Mucosa of stomach (tissue), 1 donor: ENCODE data around the gene EXOSC7.
A peak's percentile ranks its signal among the peaks of the same experiment; 100 is the strongest.

Experiments used
- H3K27me3 ChIP-seq: one replicate; pipeline ENCODE4 v1.7.0; 2013; ENCODE audit warnings: mild to moderate bottlenecking, low read length; ENCODE audit not compliant: control insufficient read depth, insufficient read depth
- H3K36me3 ChIP-seq: one replicate; pipeline ENCODE4 v1.7.0; 2013; ENCODE audit warnings: low read length; ENCODE audit not compliant: control insufficient read depth, insufficient read depth
- H3K4me1 ChIP-seq: one replicate; pipeline ENCODE4 v1.7.0; 2013; ENCODE audit warnings: mild to moderate bottlenecking, low read length; ENCODE audit not compliant: control insufficient read depth, insufficient read depth
- H3K4me3 ChIP-seq: one replicate; pipeline ENCODE4 v1.7.0; 2013; ENCODE audit warnings: low read length
- H3K9ac ChIP-seq: one replicate; pipeline ENCODE4 v1.7.0; 2013; ENCODE audit warnings: mild to moderate bottlenecking, low read length, moderate library complexity
- H3K9me3 ChIP-seq: one replicate; pipeline ENCODE4 v1.7.0; 2013; ENCODE audit warnings: mild to moderate bottlenecking, low read length, moderate library complexity; ENCODE audit not compliant: control insufficient read depth
- donor health status: Pancreatic carcinoma.

EXOSC7 gene

DNA sequence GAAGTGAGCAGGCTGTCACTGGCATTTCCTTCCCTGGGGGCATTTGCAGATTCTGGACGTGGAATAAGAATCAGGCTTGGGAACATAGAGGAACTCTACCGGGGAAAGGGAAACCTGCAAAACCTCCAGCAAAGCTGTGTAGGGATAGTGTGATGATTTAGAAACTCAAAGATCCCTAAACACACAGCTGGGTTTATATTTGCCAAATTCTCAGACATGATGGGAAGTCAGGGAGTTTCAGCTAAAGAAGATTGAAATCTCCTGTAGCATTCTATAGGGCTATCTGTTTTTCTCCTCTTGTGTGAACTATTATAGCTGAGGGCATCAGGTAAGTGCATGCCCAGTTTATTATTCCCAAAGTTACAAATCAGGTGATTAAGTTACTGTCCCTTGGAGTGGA, 40.9 kb downstream of the EXOSC7 start:
- no peak overlapping the region for H3K4me3 ChIP-seq
- peaks cover under 1% of the 10 kb centered on the region for H3K4me1 ChIP-seq
- H3K27me3 ChIP-seq = no peaks in the 10 kb centered on the region
- H3K9me3 ChIP-seq = no peaks in the 10 kb centered on the region
- no peaks in the 10 kb centered on the region for H3K36me3 ChIP-seq
- no peak overlapping the region for H3K9ac ChIP-seq

DNA sequence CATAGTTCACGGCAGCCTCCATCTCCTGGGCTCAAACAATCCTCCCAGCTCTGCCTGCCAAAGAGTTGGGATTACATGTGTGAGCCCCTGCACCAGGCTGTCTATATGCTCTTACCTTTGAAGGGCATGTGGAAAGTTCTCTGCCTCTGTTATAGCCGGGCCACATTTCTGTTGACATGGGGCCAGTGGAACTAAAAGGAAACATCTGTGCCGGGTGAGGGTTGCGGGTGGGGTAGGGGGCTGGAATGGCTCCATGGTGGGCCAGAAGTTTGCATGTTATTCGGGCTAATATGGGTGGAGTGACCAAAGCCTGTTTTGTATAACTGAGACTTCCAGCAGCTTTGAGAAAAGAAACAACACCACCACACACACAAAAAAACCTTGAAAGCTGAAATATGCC, 41.8 kb downstream of the EXOSC7 start:
- Histone ChIP-seq H3K36me3 (no peaks in the 10 kb centered on the region), H3K9me3 (no peaks in the 10 kb centered on the region), H3K27me3 (no peaks in the 10 kb centered on the region), H3K4me1 (no peaks in the 10 kb centered on the region), H3K4me3 (no peak overlapping the region), H3K9ac (no peak overlapping the region)

DNA sequence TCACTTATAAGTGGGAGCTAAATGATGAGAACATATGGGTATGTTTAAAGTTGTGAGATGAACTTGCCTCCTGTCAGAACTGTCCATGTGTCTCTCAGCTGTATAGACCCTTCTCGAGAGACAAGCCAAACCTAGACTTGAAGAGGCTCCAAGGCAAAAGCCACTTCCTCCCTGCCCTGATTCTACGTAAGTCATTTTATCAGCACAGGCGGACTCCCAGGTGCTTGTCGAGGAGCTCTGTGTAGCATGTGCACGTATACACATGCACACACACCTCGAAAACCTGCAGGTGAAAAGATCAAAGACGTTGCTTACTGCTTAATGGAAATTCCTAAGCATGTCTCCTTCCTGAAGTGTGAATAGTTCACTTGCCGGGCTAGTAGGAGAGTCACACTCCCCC, 44.5 kb downstream of the EXOSC7 start:
- no peak overlapping the region for H3K4me3 ChIP-seq
- peaks cover 14% of the 10 kb centered on the region for H3K4me1 ChIP-seq
- no peaks in the 10 kb centered on the region for H3K27me3 ChIP-seq
- H3K9me3 ChIP-seq = no peaks in the 10 kb centered on the region
- no peaks in the 10 kb centered on the region for H3K36me3 ChIP-seq
- H3K9ac ChIP-seq = no peak overlapping the region

DNA sequence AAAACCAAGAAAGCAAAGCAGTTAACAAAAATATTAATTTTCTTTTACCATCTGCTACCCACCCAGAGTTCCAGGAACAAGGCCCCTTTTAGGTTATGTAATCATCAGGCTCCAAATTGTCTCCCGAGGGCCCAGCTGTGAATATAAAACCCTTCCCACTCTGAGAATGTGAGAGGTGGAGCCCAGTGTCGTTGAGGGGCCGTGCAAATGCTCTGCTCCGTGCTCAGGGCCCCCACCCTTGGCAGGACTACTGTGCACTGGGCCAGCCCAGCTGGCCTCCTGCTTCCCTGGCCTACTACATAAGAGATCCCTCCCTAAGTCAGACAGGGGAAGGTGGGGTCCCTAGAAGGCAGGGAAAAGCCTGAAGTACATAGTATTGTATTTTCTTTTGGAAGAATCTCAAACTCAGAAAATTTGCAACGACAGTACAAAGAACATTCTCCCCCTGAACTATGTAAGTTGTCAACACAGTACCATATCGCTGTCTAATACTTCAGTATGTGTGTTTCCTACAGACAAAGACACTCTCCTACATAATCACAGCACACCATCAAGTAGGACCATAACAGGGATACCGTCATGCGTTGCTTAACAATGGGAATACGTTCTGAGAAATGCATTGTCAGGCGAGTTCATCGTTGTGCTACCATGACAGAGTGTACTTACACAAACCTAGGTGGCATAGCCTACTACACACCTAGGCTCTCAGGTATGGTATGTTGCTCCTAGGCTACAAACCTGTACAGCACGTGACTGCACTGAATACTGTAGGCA, 45.7 kb downstream of the EXOSC7 start:
- Histone ChIP-seq H3K27me3 (no peaks in the 10 kb centered on the region), H3K9me3 (no peaks in the 10 kb centered on the region), H3K9ac (no peak overlapping the region), H3K4me1 (peaks cover 15% of the 10 kb centered on the region), H3K36me3 (no peaks in the 10 kb centered on the region), H3K4me3 (no peak overlapping the region)

DNA sequence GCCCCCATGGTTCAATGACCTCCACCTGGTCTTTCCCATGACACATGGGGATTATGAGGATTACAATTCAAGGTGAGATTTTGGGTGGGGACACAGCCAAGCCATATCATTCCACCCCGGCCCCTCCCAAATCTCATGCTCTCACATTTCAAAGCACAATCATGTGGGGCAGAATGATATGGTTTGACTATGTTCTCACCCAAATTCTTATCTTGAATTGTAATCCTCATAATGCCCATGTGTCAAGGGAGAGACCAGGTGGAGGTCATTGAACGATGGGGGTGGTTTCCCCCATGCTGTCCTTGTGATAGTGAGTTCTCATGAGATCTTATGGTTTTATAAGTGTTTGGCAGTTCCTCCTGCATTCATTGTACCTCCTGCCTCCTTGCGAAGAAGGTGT, 47.6 kb downstream of the EXOSC7 start:
- H3K9ac ChIP-seq = no peak overlapping the region
- no peaks in the 10 kb centered on the region for H3K9me3 ChIP-seq
- H3K36me3 ChIP-seq = no peaks in the 10 kb centered on the region
- peaks cover 15% of the 10 kb centered on the region for H3K4me1 ChIP-seq
- no peak overlapping the region for H3K4me3 ChIP-seq
- no peaks in the 10 kb centered on the region for H3K27me3 ChIP-seq

- H3K36me3 ChIP-seq = no peaks in the 10 kb centered on the region
- H3K4me3 ChIP-seq = no peak overlapping the region
- no peak overlapping the region for H3K9ac ChIP-seq
- H3K9me3 ChIP-seq = no peaks in the 10 kb centered on the region
- peaks cover 15% of the 10 kb centered on the region for H3K4me1 ChIP-seq
- H3K27me3 ChIP-seq = no peaks in the 10 kb centered on the region
Observed at GRCh38 chr3:45024542-45025255, 48.7 kb downstream of the EXOSC7 start.

- Histone ChIP-seq H3K36me3 (no peaks in the 10 kb centered on the region), H3K27me3 (no peaks in the 10 kb centered on the region), H3K4me3 (no peak within 1 kb of the TSS), H3K4me1 (peaks cover 15% of the 10 kb centered on the region), H3K9me3 (no peaks in the 10 kb centered on the region), H3K9ac (peak within 1 kb of the TSS; percentile 11)
Observed at GRCh38 chr3:45026038-45026437, 50.0 kb downstream of the EXOSC7 start, which contains the start of gene CLEC3B. Gene CLEC3B (plus strand): TSS chr3:45026303. CDS start chr3:45026363, 60 bp downstream.

DNA sequence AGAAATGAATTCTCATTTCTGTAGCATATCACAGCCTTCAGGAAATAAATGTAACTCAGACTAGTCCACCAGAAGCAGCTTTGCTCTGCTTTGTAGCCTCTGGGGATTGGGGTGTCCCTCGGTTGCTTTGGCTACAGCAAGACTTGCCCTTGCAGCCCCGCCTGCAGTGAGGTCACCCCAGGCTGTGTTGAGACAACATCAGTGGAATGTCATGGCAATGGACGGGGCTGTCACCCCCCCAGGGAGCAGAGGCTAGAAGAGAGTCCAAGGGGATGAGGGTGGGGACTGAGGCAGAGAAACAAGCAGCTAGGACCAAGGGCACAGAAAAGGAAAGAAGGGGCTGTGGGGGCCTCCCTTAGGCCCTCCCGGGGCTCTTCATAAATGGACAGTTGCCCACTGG, 50.9 kb downstream of the EXOSC7 start:
- Histone ChIP-seq H3K4me3 (no peak overlapping the region), H3K4me1 (peaks cover 15% of the 10 kb centered on the region), H3K36me3 (no peaks in the 10 kb centered on the region), H3K9me3 (no peaks in the 10 kb centered on the region), H3K9ac (no peak overlapping the region), H3K27me3 (no peaks in the 10 kb centered on the region)

DNA sequence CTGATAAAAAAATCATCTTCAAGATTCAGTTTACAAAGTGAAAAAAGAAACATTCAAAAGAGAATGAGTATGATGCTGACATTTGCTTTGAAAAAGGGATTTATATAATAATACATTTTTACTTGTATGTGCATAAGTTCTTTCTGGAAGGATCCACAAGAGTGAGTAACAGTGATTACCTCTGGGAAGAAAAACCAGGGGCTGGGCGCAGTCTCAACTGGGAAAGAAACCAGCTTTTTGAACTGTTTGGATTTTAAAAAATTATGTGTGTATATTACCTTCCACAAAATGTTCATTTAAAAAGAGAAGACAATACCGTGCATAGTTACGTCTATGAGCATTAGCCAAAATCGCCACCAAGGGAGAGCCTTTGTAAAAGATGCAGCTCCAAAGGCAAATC, 51.4 kb downstream of the EXOSC7 start:
- H3K4me1 ChIP-seq = peaks cover 15% of the 10 kb centered on the region
- H3K27me3 ChIP-seq = no peaks in the 10 kb centered on the region
- no peaks in the 10 kb centered on the region for H3K9me3 ChIP-seq
- no peak overlapping the region for H3K9ac ChIP-seq
- no peaks in the 10 kb centered on the region for H3K36me3 ChIP-seq
- no peak overlapping the region for H3K4me3 ChIP-seq

DNA sequence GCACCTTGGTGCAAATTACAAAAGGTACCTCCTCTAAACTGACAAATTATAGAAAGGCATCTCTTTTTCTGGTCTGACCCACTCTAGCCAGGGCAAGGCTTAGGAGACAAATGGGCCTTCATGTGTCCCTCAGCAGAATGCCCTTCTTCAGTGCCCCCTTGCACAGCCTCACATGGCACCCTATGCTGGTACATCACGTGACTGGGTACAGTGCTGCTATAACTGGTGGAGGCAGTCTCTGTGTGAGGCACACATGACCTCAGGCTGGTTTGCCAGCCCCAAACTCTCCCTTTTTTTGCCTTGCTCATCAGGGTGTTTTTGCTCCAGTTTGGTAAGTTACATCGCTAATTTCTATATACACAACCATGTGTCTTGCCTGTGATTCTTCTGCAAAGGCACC, 53.2 kb downstream of the EXOSC7 start:
- peaks cover 15% of the 10 kb centered on the region for H3K4me1 ChIP-seq
- no peaks in the 10 kb centered on the region for H3K36me3 ChIP-seq
- H3K27me3 ChIP-seq = no peaks in the 10 kb centered on the region
- H3K9ac ChIP-seq = no peak overlapping the region
- H3K4me3 ChIP-seq = no peak overlapping the region
- no peaks in the 10 kb centered on the region for H3K9me3 ChIP-seq

- no peak overlapping the region for H3K9ac ChIP-seq
- no peaks in the 10 kb centered on the region for H3K36me3 ChIP-seq
- no peak overlapping the region for H3K4me3 ChIP-seq
- H3K4me1 ChIP-seq = peaks cover 10% of the 10 kb centered on the region
- no peaks in the 10 kb centered on the region for H3K27me3 ChIP-seq
- no peaks in the 10 kb centered on the region for H3K9me3 ChIP-seq
Observed at GRCh38 chr3:45029661-45030060, 53.6 kb downstream of the EXOSC7 start.

DNA sequence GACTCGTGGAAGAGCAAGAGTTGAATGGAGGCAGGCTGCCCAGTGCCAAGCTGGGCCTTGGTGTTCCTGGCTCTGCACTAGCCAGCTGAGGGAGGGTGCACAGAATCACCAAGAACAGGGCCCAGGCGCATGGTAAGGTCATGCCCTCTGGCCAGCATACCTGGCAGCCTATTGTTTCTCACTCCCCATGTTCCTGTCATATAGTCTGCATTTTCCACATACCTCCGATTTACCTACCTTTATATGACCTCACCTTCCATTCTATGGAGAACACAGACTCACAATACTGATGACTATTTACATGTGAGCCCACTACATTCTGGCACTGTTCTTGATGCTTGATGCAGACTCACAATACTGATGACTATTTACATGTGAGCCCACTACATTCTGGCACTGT, 55.5 kb downstream of the EXOSC7 start:
- Histone ChIP-seq H3K9ac (no peak overlapping the region), H3K4me3 (no peak overlapping the region), H3K27me3 (peaks cover 17% of the 10 kb centered on the region), H3K9me3 (no peaks in the 10 kb centered on the region), H3K36me3 (no peaks in the 10 kb centered on the region), H3K4me1 (peaks cover 15% of the 10 kb centered on the region)
